ENCODE measurements around the gene NELL1.

- TF ChIP-seq EZH2 (IDR thresholded peaks at IDR 0.05; ENCODE audit: borderline replicate concordance, low read depth, low read length, severe bottlenecking): no peak
- no peak for TF ChIP-seq CTCF (IDR thresholded peaks at IDR 0.05; ENCODE audit: borderline replicate concordance, extremely low read depth, low read length, poor library complexity, severe bottlenecking)
Measured at GRCh38 chr11:21190181-21190580, 520.8 kb downstream of the NELL1 start.
